Spleen (tissue), 7 donors: ENCODE results near the gene YPEL2.

Experiments used
- CTCF ChIP-seq, 11 experiments: fragments of 200-600 bp in 7 of 11; fragments of 450-650 bp in 4 of 11; sonication (generic) in 4 of 11; IDR thresholded peaks in 8 of 11; conservative IDR thresholded peaks in 3 of 11; 1 replicate in 7 of 11; 2 replicates in 4 of 11; pipeline versions ENCODE4 v1.4.0 to v1.8.0; 2016 to 2021; ENCODE audit warnings: antibody characterized with exemption in 11 of 11, inconsistent platforms in 4 of 11, mild to moderate bottlenecking in 1 of 11
- POLR2A ChIP-seq, 3 donors: fragments of 450-650 bp; IDR thresholded peaks; one replicate each; pipeline ENCODE4 v1.5.1; 2017; ENCODE audit warnings: antibody characterized with exemption in 3 of 3, mild to moderate bottlenecking in 1 of 3
- POLR2AphosphoS5 ChIP-seq, 3 donors: sonication (generic); formaldehyde crosslinking; IDR thresholded peaks; one replicate each; pipeline ENCODE4 v1.5.1; 2017; ENCODE audit warnings: antibody characterized with exemption in 3 of 3
- donor health status: DM: no; HTN: no; CAD: no; lungs with moderate emphysema.
- donor health status: DM: no; HTN: no; CAD: no.
- donor health status: DM: no; HTN: no; CAD: no.

- TF ChIP-seq POLR2A (IDR thresholded peaks at IDR 0.05) (no peak), POLR2AphosphoS5 (IDR thresholded peaks at IDR 0.05) (no peak), CTCF (IDR thresholded peaks at IDR 0.05 in 8 of 11, conservative IDR thresholded peaks at IDR 0.05 in 3 of 11) (no peak)
Observed at GRCh38 chr17:59431601-59432000, 100.1 kb downstream of the YPEL2 start.
